GM12878 (cell line): ENCODE results near the gene CCSER2. TPM values are rescaled to one million over a fixed set of nuclear protein-coding genes. Genes with fewer than 3 reads are reported as not detected.

ENCODE experiments used
- ATAC-seq: fragments of 200-7000 bp; cut with Tn5 transposase; 3 replicates; pipeline ENCODE4 v1.9.1; 2020; ENCODE audit warnings: mild to moderate bottlenecking, moderate library complexity
- BruUV-seq: library from RNA; stranded (reverse); fragments of 400-500 nt; replicated peaks from 2 replicates; lab custom pipeline; 2021; lab: Mats Ljungman, UMichigan
- CTCF ChIA-PET: fragments of 300-600 bp; sonication (Branson Sonifier 250); formaldehyde crosslinking; extraction: SDS; loops from one replicate; lab custom pipeline; 2021; ENCODE audit warnings: inconsistent platforms; lab: Yijun Ruan, JAX
- POLR2A ChIA-PET: fragments of 350-600 bp; formaldehyde crosslinking; extraction: SDS; loops from one replicate; lab custom pipeline; 2021; ENCODE audit warnings: inconsistent platforms; lab: Charles Lee
- RAD21 ChIA-PET: fragments of 300-600 bp; sonication (Branson Sonifier 250); formaldehyde crosslinking; loops from one replicate; lab custom pipeline; 2023; ENCODE audit warnings: antibody characterized with exemption; ENCODE audit not compliant: unreplicated experiment; lab: Charles Lee
- SMC1A ChIA-PET: fragments of 300-600 bp; sonication (Branson Sonifier 250); formaldehyde crosslinking; loops from one replicate; lab custom pipeline; 2023; ENCODE audit not compliant: unreplicated experiment, uncharacterized antibody; lab: Charles Lee
- DNase-seq: peaks from one replicate; pipeline ENCODE4 v3.0.0-alpha.2; 2011; ENCODE audit warnings: low read depth, low spot score
- FAIRE-seq: peaks from 3 replicates; lab custom pipeline; 2011; peaks lifted over from hg19 to GRCh38; lab: Jason Lieb, UNC
- H2AFZ ChIP-seq: 2 replicates; pipeline ENCODE4 v1.6.0; 2011; ENCODE audit warnings: low read depth, low read length, control low read depth; ENCODE audit not compliant: control insufficient read depth
- H3K27ac ChIP-seq: 2 replicates; pipeline ENCODE4 v1.5.1; 2011; ENCODE audit warnings: control low read depth; ENCODE audit not compliant: control insufficient read depth, insufficient read depth
- H3K27me3 ChIP-seq, 2 experiments: replicated peaks in 1 of 2; 2 replicates each; pipeline versions ENCODE4 v1.6.0 to v1.6.1; 2011; ENCODE audit warnings: low read length in 1 of 2; ENCODE audit not compliant: control insufficient read depth in 2 of 2, insufficient read depth in 2 of 2
- H3K36me3 ChIP-seq, 2 experiments: 2 replicates each; pipeline ENCODE4 v1.5.1; 2011; ENCODE audit warnings: low read length in 1 of 2; ENCODE audit not compliant: control insufficient read depth in 2 of 2, insufficient read depth in 2 of 2
- H3K4me1 ChIP-seq: 2 replicates; pipeline ENCODE4 v1.6.1; 2011; ENCODE audit warnings: mild to moderate bottlenecking, low read length, moderate library complexity, mixed read lengths; ENCODE audit not compliant: control insufficient read depth, insufficient read depth
- H3K4me2 ChIP-seq: 2 replicates; pipeline ENCODE4 v1.6.0; 2011; ENCODE audit warnings: control low read depth; ENCODE audit not compliant: control insufficient read depth, insufficient read depth
- H3K4me3 ChIP-seq: fragments of 200-600 bp; sonication (generic); 2 replicates; pipeline ENCODE4 v1.5.1; 2016
- H3K79me2 ChIP-seq: 2 replicates; pipeline ENCODE4 v1.6.0; 2011; ENCODE audit warnings: low read length; ENCODE audit not compliant: control insufficient read depth, insufficient read depth
- H3K9ac ChIP-seq: 2 replicates; pipeline ENCODE4 v1.8.0; 2011; ENCODE audit warnings: low read length, control low read depth, mixed read lengths; ENCODE audit not compliant: control insufficient read depth, insufficient read depth
- H3K9me3 ChIP-seq: replicated peaks from 3 replicates; pipeline ENCODE4 v1.5.1; 2011; ENCODE audit warnings: mild to moderate bottlenecking, low read length; ENCODE audit not compliant: control insufficient read depth, insufficient read depth
- H4K20me1 ChIP-seq: 2 replicates; pipeline ENCODE4 v1.6.0; 2011; ENCODE audit not compliant: control insufficient read depth, insufficient read depth
- ASH2L ChIP-seq: fragments of 300-600, 200-600 bp; sonication (generic); IDR thresholded peaks from 2 replicates; pipeline ENCODE4 v1.6.1; 2017; ENCODE audit warnings: low read depth, mild to moderate bottlenecking, borderline replicate concordance
- BHLHE40 ChIP-seq, 2 experiments: fragments of 450-650 bp in 1 of 2; IDR thresholded peaks; 2 replicates each; pipeline ENCODE4 v1.6.1; 2011 to 2017; ENCODE audit warnings: low read depth in 2 of 2, borderline replicate concordance in 1 of 2, improper control_type of control experiment in 1 of 2, low read length in 1 of 2, mild to moderate bottlenecking in 1 of 2
- EGR1 ChIP-seq, 2 experiments: IDR thresholded peaks; 1 replicate in 1 of 2; 2 replicates in 1 of 2; pipeline ENCODE4 v1.6.1; 2011 to 2012; ENCODE audit warnings: low read depth in 2 of 2, low read length in 2 of 2, borderline replicate concordance in 1 of 2, mild to moderate bottlenecking in 1 of 2, moderate library complexity in 1 of 2
- JUND ChIP-seq: IDR thresholded peaks from 2 replicates; pipeline ENCODE4 v1.6.1; 2012; ENCODE audit warnings: low read depth, mild to moderate bottlenecking, low read length, improper control_type of control experiment, moderate library complexity
- LARP7 ChIP-seq: fragments of 450-650 bp; IDR thresholded peaks from 2 replicates; pipeline ENCODE4 v1.6.1; 2017; ENCODE audit warnings: mild to moderate bottlenecking
- MXI1 ChIP-seq: fragments of 150-350 bp; IDR thresholded peaks from 2 replicates; pipeline ENCODE4 v1.6.1; 2011; ENCODE audit warnings: low read depth, mild to moderate bottlenecking, inconsistent platforms, low read length, improper control_type of control experiment
- NRF1 ChIP-seq: conservative IDR thresholded peaks from 2 replicates; pipeline ENCODE4 v1.6.1; 2011; ENCODE audit warnings: mild to moderate bottlenecking, low read depth, low read length, improper control_type of control experiment
- WGBS: methylation state at CpG from one replicate; pipeline ENCODE4 v1.1.6; 2016; ENCODE audit warnings: low lambda C conversion rate; ENCODE audit not compliant: insufficient replicate concordance, insufficient coverage; ENCODE audit errors: missing lambda C conversion rate; 5-methylcytosine and 5-hydroxymethylcytosine counted together
- in situ Hi-C: fragments of 300-500 bp; cut with MboI; formaldehyde crosslinking; loops from 9 replicates; pipeline ENCODE4 v1.14.3; 2018; ENCODE audit warnings: mixed read lengths
- intact Hi-C: fragments of 100-400 bp; cut with micrococcal nuclease; formaldehyde crosslinking; loops from one replicate; pipeline ENCODE4 v1.14.2; 2022; ENCODE audit not compliant: unreplicated experiment
- polyA plus RNA-seq, 11 experiments: library from polyadenylated mRNA; depleted of rRNA in 4 of 11; unstranded in 6 of 11; stranded (reverse) in 5 of 11; fragments of >200 nt; fragmentation: Nextera tagmentation in 4 of 11; fragmentation: Illumina TruSeq in 1 of 11; extraction: Ambion mirVana in 4 of 11; extraction: Trizol in 1 of 11; gene quantifications; 1 replicate in 1 of 11; 2 replicates in 10 of 11; pipeline versions ENCODE4 v1.2.1 to v1.2.3, GENCODE V29; 2011 to 2016; ENCODE audit warnings: inconsistent platforms in 2 of 11, missing spikeins in 2 of 11, low read depth in 1 of 11
- total RNA-seq, 4 experiments: library from RNA; depleted of rRNA in 3 of 4; stranded (reverse); fragments of >200 nt in 3 of 4; fragmentation: Illumina TruSeq in 1 of 4; extraction: Trizol in 1 of 4; gene quantifications; 2 replicates each; pipeline versions ENCODE4 v1.2.1 to v1.2.3, GENCODE V29; 2013 to 2021

Gene CCSER2
- total and polyA plus RNA-seq, 10 of the 15 experiments (the other 5 are each of a cell fraction or from before 2014, with no cell fraction given): 4.7 to 18.8 (median 13.2) TPM

- SMC1A ChIA-PET: no interaction called here
- H3K27me3 ChIP-seq: no peaks in the 10 kb centered on the region
- no peak for FAIRE-seq
- CTCF ChIA-PET: no interaction called here
- 88% methylated on average over 2 of the region's 2 CpGs for WGBS
- no peak for TF ChIP-seq JUND
- TF ChIP-seq ASH2L: no peak
- no peak for TF ChIP-seq MXI1
- TF ChIP-seq EGR1 (IDR thresholded peaks at IDR 0.05; ENCODE audit: borderline replicate concordance in 1 of 2, low read depth in 2 of 2, low read length in 2 of 2): no peak
- TF ChIP-seq LARP7: no peak
- TF ChIP-seq BHLHE40 (IDR thresholded peaks at IDR 0.05; ENCODE audit: borderline replicate concordance in 1 of 2, low read depth in 2 of 2, low read length in 1 of 2): no peak
- TF ChIP-seq NRF1: no peak
- H3K79me2 ChIP-seq: no peaks in the 10 kb centered on the region
- no peak overlapping the region for H2AFZ ChIP-seq
- H3K4me3 ChIP-seq: no peak overlapping the region
- H3K9ac ChIP-seq: no peak overlapping the region
- in situ Hi-C loops (no loop called here), intact Hi-C loops (no loop called here)
- H3K4me2 ChIP-seq: no peak overlapping the region
- H3K27ac ChIP-seq: no peak overlapping the region
- no TSS peak for BruUV-seq
- H3K36me3 ChIP-seq: no peaks in the 10 kb centered on the region; a peak in 1 of 4 replicates
- H4K20me1 ChIP-seq: no peaks in the 10 kb centered on the region
- POLR2A ChIA-PET: no interaction called here
- RAD21 ChIA-PET: no interaction called here
- DNase-seq: no peak
- no peak for ATAC-seq
- H3K9me3 ChIP-seq: no peaks in the 10 kb centered on the region; the same call in 2 of the 3 replicates
- H3K4me1 ChIP-seq: no peaks in the 10 kb centered on the region
Observed at GRCh38 chr10:84407388-84408049, 79.1 kb downstream of the CCSER2 start.
